WERI-Rb-1 (cell line): ENCODE results near the gene ALB.

Source experiments
- DNase-seq: peaks from one replicate; pipeline ENCODE4 v3.0.0-alpha.2; 2020
- H3K27ac ChIP-seq: fragments of 250-450 bp; sonication (Bioruptor Pico); 2 replicates; pipeline ENCODE4 v1.5.1; 2020; ENCODE audit warnings: mild to moderate bottlenecking, moderate library complexity
- H3K27me3 ChIP-seq: fragments of 250-450 bp; sonication (Bioruptor Pico); 2 replicates; pipeline ENCODE4 v1.5.1; 2021; ENCODE audit warnings: mild to moderate bottlenecking, low read depth, moderate library complexity; ENCODE audit not compliant: insufficient read depth, severe bottlenecking
- H3K36me3 ChIP-seq: fragments of 250-450 bp; sonication (Bioruptor Pico); 2 replicates; pipeline ENCODE4 v1.5.1; 2020; ENCODE audit warnings: mild to moderate bottlenecking, moderate library complexity
- H3K4me3 ChIP-seq: 2 replicates; pipeline ENCODE4 v1.5.1; 2011; ENCODE audit warnings: low read depth, mild to moderate bottlenecking, control low read depth, low read length
- H3K9me3 ChIP-seq: fragments of 250-450 bp; sonication (Bioruptor Pico); 2 replicates; pipeline ENCODE4 v1.5.1; 2021; ENCODE audit warnings: mild to moderate bottlenecking, moderate library complexity; ENCODE audit not compliant: severe bottlenecking
- CTCF ChIP-seq: IDR thresholded peaks from 2 replicates; pipeline ENCODE4 v1.5.1; 2011; ENCODE audit warnings: low read depth, mild to moderate bottlenecking, control low read depth, inconsistent platforms, low read length

The ALB gene

GRCh38 chr4:73406548-73406875 lies 2.4 kb downstream of the ALB start:
- Histone ChIP-seq H3K36me3 (no peaks in the 10 kb centered on the region), H3K27me3 (no peaks in the 10 kb centered on the region), H3K27ac (no peak overlapping the region), H3K4me3 (no peak overlapping the region), H3K9me3 (no peaks in the 10 kb centered on the region)
- no peak for DNase-seq
- no peak for TF ChIP-seq CTCF

DNA sequence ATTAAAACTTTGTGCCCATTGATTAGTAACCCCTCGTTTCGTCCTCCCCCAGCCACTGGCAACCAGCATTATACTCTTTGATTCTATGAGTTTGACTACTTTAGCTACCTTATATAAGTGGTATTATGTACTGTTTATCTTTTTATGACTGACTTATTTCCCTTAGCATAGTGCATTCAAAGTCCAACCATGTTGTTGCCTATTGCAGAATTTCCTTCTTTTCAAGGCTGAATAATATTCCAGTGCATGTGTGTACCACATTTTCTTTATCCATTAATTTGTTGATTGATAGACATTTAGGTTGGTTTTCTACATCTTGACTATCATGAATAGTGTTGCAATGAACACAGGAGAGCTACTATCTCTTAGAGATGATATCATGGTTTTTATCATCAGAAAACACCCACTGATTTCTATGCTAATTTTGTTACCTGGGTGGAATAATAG lies 3.2 kb downstream of the ALB start:
- no peak overlapping the region for H3K27ac ChIP-seq
- DNase-seq, result no peak
- H3K36me3 ChIP-seq, result no peaks in the 10 kb centered on the region
- H3K27me3 ChIP-seq, result no peaks in the 10 kb centered on the region
- no peaks in the 10 kb centered on the region for H3K9me3 ChIP-seq
- no peak overlapping the region for H3K4me3 ChIP-seq
- TF ChIP-seq CTCF, result no peak

DNA sequence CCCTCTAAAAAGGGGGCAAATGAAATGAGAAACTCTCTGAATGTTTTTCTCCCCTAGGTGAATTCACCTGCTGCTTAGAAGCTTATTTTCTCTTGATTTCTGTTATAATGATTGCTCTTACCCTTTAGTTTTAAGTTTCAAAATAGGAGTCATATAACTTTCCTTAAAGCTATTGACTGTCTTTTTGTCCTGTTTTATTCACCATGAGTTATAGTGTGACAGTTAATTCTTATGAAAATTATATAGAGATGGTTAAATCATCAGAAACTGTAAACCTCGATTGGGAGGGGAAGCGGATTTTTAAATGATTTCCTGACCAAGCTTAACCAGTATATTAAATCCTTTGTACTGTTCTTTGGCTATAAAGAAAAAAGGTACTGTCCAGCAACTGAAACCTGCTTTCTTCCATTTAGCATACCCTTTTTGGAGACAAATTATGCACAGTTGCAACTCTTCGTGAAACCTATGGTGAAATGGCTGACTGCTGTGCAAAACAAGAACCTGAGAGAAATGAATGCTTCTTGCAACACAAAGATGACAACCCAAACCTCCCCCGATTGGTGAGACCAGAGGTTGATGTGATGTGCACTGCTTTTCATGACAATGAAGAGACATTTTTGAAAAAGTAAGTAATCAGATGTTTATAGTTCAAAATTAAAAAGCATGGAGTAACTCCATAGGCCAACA lies 4.2 kb downstream of the ALB start:
- H3K27me3 ChIP-seq, result no peaks in the 10 kb centered on the region
- H3K36me3 ChIP-seq, result no peaks in the 10 kb centered on the region
- H3K4me3 ChIP-seq, result no peak overlapping the region
- no peaks in the 10 kb centered on the region for H3K9me3 ChIP-seq
- no peak overlapping the region for H3K27ac ChIP-seq
- no peak for TF ChIP-seq CTCF
- DNase-seq, result no peak

DNA sequence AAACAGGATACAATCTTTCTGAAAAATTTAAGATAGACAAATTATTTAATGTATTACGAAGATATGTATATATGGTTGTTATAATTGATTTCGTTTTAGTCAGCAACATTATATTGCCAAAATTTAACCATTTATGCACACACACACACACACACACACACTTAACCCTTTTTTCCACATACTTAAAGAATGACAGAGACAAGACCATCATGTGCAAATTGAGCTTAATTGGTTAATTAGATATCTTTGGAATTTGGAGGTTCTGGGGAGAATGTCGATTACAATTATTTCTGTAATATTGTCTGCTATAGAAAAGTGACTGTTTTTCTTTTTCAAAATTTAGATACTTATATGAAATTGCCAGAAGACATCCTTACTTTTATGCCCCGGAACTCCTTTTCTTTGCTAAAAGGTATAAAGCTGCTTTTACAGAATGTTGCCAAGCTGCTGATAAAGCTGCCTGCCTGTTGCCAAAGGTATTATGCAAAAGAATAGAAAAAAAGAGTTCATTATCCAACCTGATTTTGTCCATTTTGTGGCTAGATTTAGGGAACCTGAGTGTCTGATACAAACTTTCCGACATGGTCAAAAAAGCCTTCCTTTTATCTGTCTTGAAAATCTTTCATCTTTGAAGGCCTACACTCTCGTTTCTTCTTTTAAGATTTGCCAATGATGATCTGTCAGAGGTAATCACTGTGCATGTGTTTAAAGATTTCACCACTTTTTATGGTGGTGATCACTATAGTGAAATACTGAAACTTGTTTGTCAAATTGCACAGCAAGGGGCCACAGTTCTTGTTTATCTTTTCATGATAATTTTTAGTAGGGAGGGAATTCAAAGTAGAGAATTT lies 5.2 kb downstream of the ALB start:
- no peak for DNase-seq
- H3K27ac ChIP-seq, result no peak overlapping the region
- no peaks in the 10 kb centered on the region for H3K36me3 ChIP-seq
- no peak overlapping the region for H3K4me3 ChIP-seq
- H3K27me3 ChIP-seq, result no peaks in the 10 kb centered on the region
- no peak for TF ChIP-seq CTCF
- no peaks in the 10 kb centered on the region for H3K9me3 ChIP-seq

- no peak for TF ChIP-seq CTCF
- H3K4me3 ChIP-seq, result no peak overlapping the region
- H3K36me3 ChIP-seq, result no peaks in the 10 kb centered on the region
- no peaks in the 10 kb centered on the region for H3K27me3 ChIP-seq
- H3K9me3 ChIP-seq, result no peaks in the 10 kb centered on the region
- DNase-seq, result no peak
- no peak overlapping the region for H3K27ac ChIP-seq
These were observed 6.0 kb downstream of the ALB start for GRCh38 chr4:73409978-73410548.
